ENCODE measurements around the gene LRRC4C. TPM values are rescaled to one million over a fixed set of nuclear protein-coding genes. Genes with fewer than 3 reads are reported as not detected.

LRRC4C gene
- total RNA-seq, 4 donors from 2014 or later = 1.5 to 2.8 (median 1.7) TPM

- Histone ChIP-seq H3K27me3 (no peaks in the 10 kb centered on the region), H3K9me3 (no peaks in the 10 kb centered on the region), H3K36me3 (no peaks in the 10 kb centered on the region), H3K27ac (no peak overlapping the region), H3K4me1 (no peaks in the 10 kb centered on the region), H3K4me3 (no peak overlapping the region)
- TF ChIP-seq EP300 (IDR thresholded peaks at IDR 0.05) = no peak
- TF ChIP-seq POLR2A (IDR thresholded peaks at IDR 0.05) = no peak
- no peak for TF ChIP-seq POLR2AphosphoS5 (IDR thresholded peaks at IDR 0.05)
- TF ChIP-seq CTCF (IDR thresholded peaks at IDR 0.05) = no peak
- WGBS, 2 donors (ENCODE audit: low coverage in 1 of 2) = 56 to 73% methylated on average over 3 of the region's 3 CpGs
- ATAC-seq = no peak
Observed at GRCh38 chr11:40236526-40236925, 1222.9 kb downstream of the LRRC4C start.

- Histone ChIP-seq H3K27me3 (no peaks in the 10 kb centered on the region), H3K4me3 (no peak overlapping the region), H3K27ac (no peak overlapping the region), H3K9me3 (no peaks in the 10 kb centered on the region), H3K36me3 (no peaks in the 10 kb centered on the region), H3K4me1 (no peaks in the 10 kb centered on the region)
- WGBS, 2 donors (ENCODE audit: low coverage in 1 of 2) = 23 to 60% methylated on average over 1 to 3 of the region's 3 CpGs
- no peak for ATAC-seq
- TF ChIP-seq EP300 (IDR thresholded peaks at IDR 0.05) (no peak), CTCF (IDR thresholded peaks at IDR 0.05) (no peak), POLR2A (IDR thresholded peaks at IDR 0.05) (no peak), POLR2AphosphoS5 (IDR thresholded peaks at IDR 0.05) (no peak)
Observed at GRCh38 chr11:40235841-40236240, 1223.6 kb downstream of the LRRC4C start.

DNA sequence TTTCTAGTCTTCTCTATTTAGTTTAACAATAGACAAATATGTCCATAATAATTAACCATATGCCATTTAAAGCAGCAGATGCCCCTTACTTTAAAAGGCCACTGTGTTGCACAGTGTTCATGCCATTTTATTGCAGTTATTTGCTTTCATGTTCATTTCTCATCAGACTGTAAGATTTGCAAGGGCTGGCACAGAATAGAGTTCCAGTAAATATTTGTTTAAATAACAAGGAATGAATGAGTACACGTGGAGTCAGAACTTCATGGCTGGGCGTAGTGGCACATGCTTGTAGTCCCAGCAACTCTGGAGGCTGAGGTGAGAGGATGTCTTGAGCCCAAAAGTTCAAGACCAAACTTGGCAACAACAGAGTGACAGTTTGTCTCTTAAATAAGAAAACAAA lies 1228.6 kb downstream of the LRRC4C start:
- WGBS, 2 donors (ENCODE audit: low coverage in 1 of 2) = 57 to 94% methylated on average over 2 of the region's 2 CpGs
- ATAC-seq = no peak

GRCh38 chr11:40228662-40229061 lies 1230.8 kb downstream of the LRRC4C start:
- Histone ChIP-seq H3K27me3 (no peaks in the 10 kb centered on the region), H3K9me3 (no peaks in the 10 kb centered on the region), H3K36me3 (no peaks in the 10 kb centered on the region), H3K4me3 (no peak overlapping the region), H3K4me1 (no peaks in the 10 kb centered on the region), H3K27ac (no peak overlapping the region)
- no peak for ATAC-seq
- 47 to 60% methylated on average over 3 of the region's 3 CpGs for WGBS, 2 donors (ENCODE audit: low coverage in 1 of 2)
- TF ChIP-seq POLR2AphosphoS5 (IDR thresholded peaks at IDR 0.05) (no peak), POLR2A (IDR thresholded peaks at IDR 0.05) (no peak), EP300 (IDR thresholded peaks at IDR 0.05) (no peak), CTCF (IDR thresholded peaks at IDR 0.05) (no peak)

More for the DNA sequence above, 1228.6 kb downstream of the LRRC4C start:
- H3K4me3 ChIP-seq = no peak overlapping the region
- no peaks in the 10 kb centered on the region for H3K27me3 ChIP-seq
- H3K9me3 ChIP-seq = no peaks in the 10 kb centered on the region
- no peak for TF ChIP-seq CTCF (IDR thresholded peaks at IDR 0.05)
- TF ChIP-seq POLR2A (IDR thresholded peaks at IDR 0.05) = no peak
- TF ChIP-seq EP300 (IDR thresholded peaks at IDR 0.05) = no peak
- TF ChIP-seq POLR2AphosphoS5 (IDR thresholded peaks at IDR 0.05) = no peak
- H3K27ac ChIP-seq = no peak overlapping the region
- no peaks in the 10 kb centered on the region for H3K36me3 ChIP-seq
- H3K4me1 ChIP-seq = no peaks in the 10 kb centered on the region

GRCh38 chr11:40227730-40228129 lies 1231.7 kb downstream of the LRRC4C start:
- TF ChIP-seq POLR2AphosphoS5 (IDR thresholded peaks at IDR 0.05) (no peak), CTCF (IDR thresholded peaks at IDR 0.05) (no peak), EP300 (IDR thresholded peaks at IDR 0.05) (no peak), POLR2A (IDR thresholded peaks at IDR 0.05) (no peak)
- no peak for ATAC-seq
- no peak overlapping the region for H3K4me3 ChIP-seq

More at GRCh38 chr11:40227730-40228129, 1231.7 kb downstream of the LRRC4C start:
- H3K36me3 ChIP-seq = no peaks in the 10 kb centered on the region
- no peaks in the 10 kb centered on the region for H3K4me1 ChIP-seq
- no peaks in the 10 kb centered on the region for H3K27me3 ChIP-seq
- no peaks in the 10 kb centered on the region for H3K9me3 ChIP-seq
- no peak overlapping the region for H3K27ac ChIP-seq

All from gastroesophageal sphincter (tissue), 4 donors.